ENCODE results near the gene FSTL4. TPM values are rescaled to one million over a fixed set of nuclear protein-coding genes. Genes with fewer than 3 reads are reported as not detected.

FSTL4 gene
- total RNA-seq, 1 experiment from 2014 or later, result not detected

GRCh38 chr5:133433641-133434040 lies 178.7 kb downstream of the FSTL4 start:
- no peak for DNase-seq
- Histone ChIP-seq H3K9me2 (ENCODE audit: insufficient read depth) (no peaks in the 10 kb centered on the region), H3K4me2 (no peak overlapping the region), H3K36me3 (ENCODE audit: low read depth) (no peaks in the 10 kb centered on the region), H2AFZ (no peak overlapping the region), H3K79me2 (ENCODE audit: low read depth) (no peaks in the 10 kb centered on the region), H3K27me3 (ENCODE audit: insufficient read depth, low read depth) (no peaks in the 10 kb centered on the region), H3F3A (ENCODE audit: insufficient read depth, low read depth) (0 out of 2 replicates have a peak, but pooled peaks cover 5% of the 10 kb centered on the region), H3K27ac (no peak overlapping the region), H3K9me3 (ENCODE audit: insufficient read depth, low read depth) (no peaks in the 10 kb centered on the region), H4K20me1 (ENCODE audit: insufficient read depth) (no peaks in the 10 kb centered on the region), H3K4me3 (no peak overlapping the region), H3K4me1 (replicated peaks; ENCODE audit: insufficient read depth) (peaks cover 8% of the 10 kb centered on the region; the same call in 1 of the 2 replicates)
- ChIA-PET POLR2A (ENCODE audit: unreplicated experiment) (no interaction called here), CTCF (no interaction called here)
- intact Hi-C loops (cut with micrococcal nuclease; ENCODE audit: unreplicated experiment), result no loop called here
- TF ChIP-seq, protein P1, sequence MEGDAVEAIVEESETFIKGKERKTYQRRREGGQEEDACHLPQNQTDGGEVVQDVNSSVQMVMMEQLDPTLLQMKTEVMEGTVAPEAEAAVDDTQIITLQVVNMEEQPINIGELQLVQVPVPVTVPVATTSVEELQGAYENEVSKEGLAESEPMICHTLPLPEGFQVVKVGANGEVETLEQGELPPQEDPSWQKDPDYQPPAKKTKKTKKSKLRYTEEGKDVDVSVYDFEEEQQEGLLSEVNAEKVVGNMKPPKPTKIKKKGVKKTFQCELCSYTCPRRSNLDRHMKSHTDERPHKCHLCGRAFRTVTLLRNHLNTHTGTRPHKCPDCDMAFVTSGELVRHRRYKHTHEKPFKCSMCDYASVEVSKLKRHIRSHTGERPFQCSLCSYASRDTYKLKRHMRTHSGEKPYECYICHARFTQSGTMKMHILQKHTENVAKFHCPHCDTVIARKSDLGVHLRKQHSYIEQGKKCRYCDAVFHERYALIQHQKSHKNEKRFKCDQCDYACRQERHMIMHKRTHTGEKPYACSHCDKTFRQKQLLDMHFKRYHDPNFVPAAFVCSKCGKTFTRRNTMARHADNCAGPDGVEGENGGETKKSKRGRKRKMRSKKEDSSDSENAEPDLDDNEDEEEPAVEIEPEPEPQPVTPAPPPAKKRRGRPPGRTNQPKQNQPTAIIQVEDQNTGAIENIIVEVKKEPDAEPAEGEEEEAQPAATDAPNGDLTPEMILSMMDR (conservative IDR thresholded peaks at IDR 0.05), result no peak
- no peak for TF ChIP-seq EZH2 (IDR thresholded peaks at IDR 0.05; ENCODE audit: low read depth)
- BruUV-seq (replicated peaks), result no TSS peak

DNA sequence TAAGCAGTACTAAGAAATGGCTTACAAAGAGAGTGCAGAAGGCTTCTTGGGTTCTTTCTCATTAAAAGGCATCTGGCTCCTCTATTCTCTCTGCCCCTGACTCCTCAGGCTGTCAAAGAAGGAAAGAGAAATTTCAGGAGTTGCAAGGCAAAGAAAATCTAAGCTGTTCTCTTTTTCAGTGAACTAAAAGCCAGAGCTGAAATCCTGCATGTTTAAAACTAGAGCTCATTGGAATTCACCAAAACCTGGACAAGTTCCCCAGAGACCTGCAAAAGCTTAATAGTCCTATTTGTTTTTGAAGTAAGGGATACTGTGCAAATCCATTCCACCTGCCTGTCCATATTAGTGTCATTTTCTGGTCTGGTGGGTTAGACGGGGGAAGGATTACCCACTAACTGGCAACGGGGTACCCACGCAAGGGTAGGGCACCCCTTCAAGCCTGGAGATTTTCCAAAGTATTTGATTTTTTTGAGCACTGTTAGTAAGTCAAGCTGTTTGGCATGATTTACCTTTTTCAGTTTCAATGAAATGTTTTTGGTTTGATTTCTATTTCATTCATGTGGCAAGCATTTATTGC lies 179.3 kb downstream of the FSTL4 start:
- no peaks in the 10 kb centered on the region for H4K20me1 ChIP-seq (ENCODE audit: insufficient read depth)

DNA sequence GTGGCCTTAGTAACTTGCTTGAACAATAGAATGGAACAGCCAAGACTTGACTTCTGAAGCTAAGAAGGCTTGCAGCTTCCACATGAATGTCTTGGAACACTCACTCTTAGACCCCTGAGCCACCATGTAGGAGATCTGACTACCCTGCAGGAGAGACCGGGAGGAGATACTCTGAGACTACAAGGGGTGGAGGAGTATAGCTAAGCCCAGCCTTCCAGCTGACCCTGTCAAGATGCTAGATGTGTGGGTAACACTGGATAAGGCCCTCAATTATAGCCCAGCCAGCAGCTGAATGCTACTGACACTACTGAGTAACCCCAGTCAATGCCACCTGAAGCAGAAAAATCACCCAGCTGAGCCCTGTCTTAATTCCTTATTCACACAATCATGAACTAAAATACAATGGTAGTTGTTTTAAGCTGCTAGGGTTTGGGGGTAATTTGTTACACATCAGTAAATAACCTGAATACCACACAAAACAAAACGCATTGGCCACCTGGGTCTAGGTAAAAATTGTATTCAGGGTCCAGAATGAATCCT lies 180.9 kb downstream of the FSTL4 start:
- no peaks in the 10 kb centered on the region for H3K79me2 ChIP-seq (ENCODE audit: low read depth)
- no peaks in the 10 kb centered on the region for H3K36me3 ChIP-seq (ENCODE audit: low read depth)
- 0 out of 2 replicates have a peak, but pooled peaks cover 5% of the 10 kb centered on the region for H3F3A ChIP-seq (ENCODE audit: insufficient read depth, low read depth)
- no peak overlapping the region for H3K4me2 ChIP-seq
- H4K20me1 ChIP-seq (ENCODE audit: insufficient read depth), result no peaks in the 10 kb centered on the region
- no peaks in the 10 kb centered on the region for H3K9me3 ChIP-seq (ENCODE audit: insufficient read depth, low read depth)
- POLR2A ChIA-PET (ENCODE audit: unreplicated experiment), result no interaction called here
- H3K4me1 ChIP-seq (replicated peaks; ENCODE audit: insufficient read depth), result peaks cover 8% of the 10 kb centered on the region; the same call in 1 of the 2 replicates
- CTCF ChIA-PET, result no interaction called here
- H3K27me3 ChIP-seq (ENCODE audit: insufficient read depth, low read depth), result no peaks in the 10 kb centered on the region
- no peak overlapping the region for H3K4me3 ChIP-seq
- no TSS peak for BruUV-seq (replicated peaks)
- intact Hi-C loops (cut with micrococcal nuclease; ENCODE audit: unreplicated experiment), result no loop called here
- TF ChIP-seq EZH2 (IDR thresholded peaks at IDR 0.05; ENCODE audit: low read depth), result no peak
- TF ChIP-seq, protein P1 (conservative IDR thresholded peaks at IDR 0.05), result no peak
- no peak for DNase-seq
- H2AFZ ChIP-seq, result no peak overlapping the region
- H3K9me2 ChIP-seq (ENCODE audit: insufficient read depth), result no peaks in the 10 kb centered on the region
- no peak overlapping the region for H3K27ac ChIP-seq

More for the DNA sequence above, 179.3 kb downstream of the FSTL4 start:
- ChIA-PET CTCF (no interaction called here), POLR2A (ENCODE audit: unreplicated experiment) (no interaction called here)
- Histone ChIP-seq H3K4me1 (replicated peaks; ENCODE audit: insufficient read depth) (peaks cover 8% of the 10 kb centered on the region; the same call in 1 of the 2 replicates), H3K27me3 (ENCODE audit: insufficient read depth, low read depth) (no peaks in the 10 kb centered on the region), H3K27ac (no peak overlapping the region), H3F3A (ENCODE audit: insufficient read depth, low read depth) (0 out of 2 replicates have a peak, but pooled peaks cover 5% of the 10 kb centered on the region), H3K4me2 (no peak overlapping the region), H3K9me3 (ENCODE audit: insufficient read depth, low read depth) (no peaks in the 10 kb centered on the region), H3K9me2 (ENCODE audit: insufficient read depth) (no peaks in the 10 kb centered on the region), H3K79me2 (ENCODE audit: low read depth) (no peaks in the 10 kb centered on the region), H3K4me3 (no peak overlapping the region), H3K36me3 (ENCODE audit: low read depth) (no peaks in the 10 kb centered on the region), H2AFZ (no peak overlapping the region)
- intact Hi-C loops (cut with micrococcal nuclease; ENCODE audit: unreplicated experiment), result no loop called here
- BruUV-seq (replicated peaks), result no TSS peak
- no peak for DNase-seq
- no peak for TF ChIP-seq EZH2 (IDR thresholded peaks at IDR 0.05; ENCODE audit: low read depth)
- TF ChIP-seq, protein P1 (conservative IDR thresholded peaks at IDR 0.05), result no peak
